ENCODE data around the gene ENOX1.

DNA sequence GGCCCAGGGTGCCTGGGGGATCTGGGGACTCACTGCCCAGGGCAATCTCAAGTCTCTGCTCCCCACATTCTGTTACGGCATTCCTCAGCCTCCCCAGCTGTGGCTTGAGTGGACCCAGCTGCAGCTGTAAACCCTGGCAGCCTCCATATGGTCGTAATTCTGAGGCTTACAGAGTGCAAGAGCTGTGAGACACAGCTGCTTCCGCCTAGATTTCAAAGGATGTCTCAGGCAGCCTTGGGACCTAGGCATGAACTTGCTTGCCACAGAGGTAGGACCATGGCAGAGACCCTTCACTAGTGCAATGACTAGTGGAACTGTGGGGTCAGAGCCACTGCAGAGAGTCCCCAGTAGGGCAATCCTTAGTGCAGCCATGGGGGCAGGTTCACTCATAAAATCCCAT lies 297.5 kb downstream of the ENOX1 start:
- TF ChIP-seq, protein P1, sequence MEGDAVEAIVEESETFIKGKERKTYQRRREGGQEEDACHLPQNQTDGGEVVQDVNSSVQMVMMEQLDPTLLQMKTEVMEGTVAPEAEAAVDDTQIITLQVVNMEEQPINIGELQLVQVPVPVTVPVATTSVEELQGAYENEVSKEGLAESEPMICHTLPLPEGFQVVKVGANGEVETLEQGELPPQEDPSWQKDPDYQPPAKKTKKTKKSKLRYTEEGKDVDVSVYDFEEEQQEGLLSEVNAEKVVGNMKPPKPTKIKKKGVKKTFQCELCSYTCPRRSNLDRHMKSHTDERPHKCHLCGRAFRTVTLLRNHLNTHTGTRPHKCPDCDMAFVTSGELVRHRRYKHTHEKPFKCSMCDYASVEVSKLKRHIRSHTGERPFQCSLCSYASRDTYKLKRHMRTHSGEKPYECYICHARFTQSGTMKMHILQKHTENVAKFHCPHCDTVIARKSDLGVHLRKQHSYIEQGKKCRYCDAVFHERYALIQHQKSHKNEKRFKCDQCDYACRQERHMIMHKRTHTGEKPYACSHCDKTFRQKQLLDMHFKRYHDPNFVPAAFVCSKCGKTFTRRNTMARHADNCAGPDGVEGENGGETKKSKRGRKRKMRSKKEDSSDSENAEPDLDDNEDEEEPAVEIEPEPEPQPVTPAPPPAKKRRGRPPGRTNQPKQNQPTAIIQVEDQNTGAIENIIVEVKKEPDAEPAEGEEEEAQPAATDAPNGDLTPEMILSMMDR (IDR thresholded peaks at IDR 0.05; ENCODE audit: borderline replicate concordance, extremely low read depth, low read length, poor library complexity, severe bottlenecking): no peak
- no peak for TF ChIP-seq EZH2 (IDR thresholded peaks at IDR 0.05; ENCODE audit: borderline replicate concordance, low read depth, low read length, severe bottlenecking)
